Activated naive CD4-positive, alpha-beta T cell treated with anti-CD3 and anti-CD28 coated beads, Interleukin-2, amount 10 ng/mL, durations not matched to agents 5 hours and 36 hours (primary cell): ENCODE results near the gene RPN2. TPM values are rescaled to one million over a fixed set of nuclear protein-coding genes. Genes with fewer than 3 reads are reported as not detected.

Experiments
- total RNA-seq, 2 experiments: library from RNA; stranded (reverse); gene quantifications; one replicate each; pipeline ENCODE4 v1.2.3, GENCODE V29; 2021

RPN2 gene
- 100 to 1,000 TPM; 137 to 143 TPM for total RNA-seq

GRCh38 chr20:37178839-37179682, at the start of gene RPN2, which contains the start of gene MROH8:
Gene RPN2 (plus strand): TSS chr20:37179330. CDS start chr20:37179357, 27 bp downstream.
Gene MROH8 (minus strand): TSS chr20:37179548.

DNA sequence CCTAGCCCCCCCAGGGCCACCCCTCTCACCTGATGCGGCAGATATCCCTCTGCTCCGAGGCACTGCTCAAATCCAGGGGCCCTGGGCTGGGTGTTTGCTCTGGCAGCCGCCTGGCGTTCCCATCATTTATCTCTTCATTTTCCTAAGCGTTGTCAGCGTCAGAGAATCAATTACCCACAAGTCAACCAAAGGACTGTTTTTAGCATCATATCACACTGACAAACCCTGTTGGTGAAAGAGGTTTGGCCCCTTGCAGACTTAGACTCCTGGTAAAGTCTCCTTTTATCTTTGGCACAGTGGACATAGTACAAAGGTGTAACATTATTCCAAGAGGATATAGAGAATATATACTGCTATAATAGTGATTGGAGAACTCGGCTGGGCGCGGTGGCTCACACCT, 82.6 kb downstream of the RPN2 start, which contains the start of gene GHRH:
Gene GHRH, minus strand, starts transcription at position 101 of the 400 bp plus-strand sequence. CDS start 4,925 bp downstream, outside the sequence.

Other genes with a start within 250 kb of the RPN2 start
- 100 to 1,000 TPM; 403 to 445 TPM for gene SAMHD1, start 227.6 kb upstream of the RPN2 start, total RNA-seq
- gene RBL1, start 83.3 kb upstream of the RPN2 start, total RNA-seq: 10 to 100 TPM; 41.5 to 42.1 TPM
- 1 to 10 TPM; 2.6 to 3.3 TPM for gene MROH8, start 218 bp downstream of the RPN2 start, total RNA-seq
- not detected for gene GHRH, start 82.5 kb downstream of the RPN2 start, total RNA-seq
- 1 to 10 TPM; 9.4 to 9.6 TPM for gene MANBAL, start 110.3 kb downstream of the RPN2 start, total RNA-seq
- 1 to 10 TPM; 1.2 to 1.3 TPM for gene SRC, start 166.8 kb downstream of the RPN2 start, total RNA-seq